Measurements from ENCODE around the gene UPF2.

Gene UPF2

DNA sequence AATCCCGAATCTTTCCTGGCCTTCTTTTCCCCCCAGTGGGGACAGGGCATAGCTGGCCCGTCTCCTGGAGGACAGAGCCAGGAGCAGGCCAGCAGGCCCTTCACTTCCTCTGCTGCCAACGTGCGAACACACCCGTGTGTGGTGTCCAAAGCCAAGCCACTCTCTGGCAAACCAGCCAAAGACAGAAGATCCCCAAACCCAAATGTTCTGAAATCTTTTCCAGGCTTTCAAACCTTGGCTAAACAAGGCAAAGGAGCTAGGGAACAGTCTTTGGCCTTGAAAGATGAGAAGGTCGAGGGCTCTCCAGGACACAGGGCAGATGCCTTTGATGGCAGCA is 156.5 kb downstream of the UPF2 start:
- DNase-seq (ENCODE audit: insufficient read length) (no peak), FAIRE-seq (no peak)
- TF ChIP-seq POLR2A (IDR thresholded peaks at IDR 0.05; ENCODE audit: low read depth, low read length) (no peak), POLR2AphosphoS5 (IDR thresholded peaks at IDR 0.05; ENCODE audit: low read depth, low read length) (no peak), TAF1 (IDR thresholded peaks at IDR 0.05; ENCODE audit: borderline replicate concordance, low read depth, low read length) (no peak)

DNA sequence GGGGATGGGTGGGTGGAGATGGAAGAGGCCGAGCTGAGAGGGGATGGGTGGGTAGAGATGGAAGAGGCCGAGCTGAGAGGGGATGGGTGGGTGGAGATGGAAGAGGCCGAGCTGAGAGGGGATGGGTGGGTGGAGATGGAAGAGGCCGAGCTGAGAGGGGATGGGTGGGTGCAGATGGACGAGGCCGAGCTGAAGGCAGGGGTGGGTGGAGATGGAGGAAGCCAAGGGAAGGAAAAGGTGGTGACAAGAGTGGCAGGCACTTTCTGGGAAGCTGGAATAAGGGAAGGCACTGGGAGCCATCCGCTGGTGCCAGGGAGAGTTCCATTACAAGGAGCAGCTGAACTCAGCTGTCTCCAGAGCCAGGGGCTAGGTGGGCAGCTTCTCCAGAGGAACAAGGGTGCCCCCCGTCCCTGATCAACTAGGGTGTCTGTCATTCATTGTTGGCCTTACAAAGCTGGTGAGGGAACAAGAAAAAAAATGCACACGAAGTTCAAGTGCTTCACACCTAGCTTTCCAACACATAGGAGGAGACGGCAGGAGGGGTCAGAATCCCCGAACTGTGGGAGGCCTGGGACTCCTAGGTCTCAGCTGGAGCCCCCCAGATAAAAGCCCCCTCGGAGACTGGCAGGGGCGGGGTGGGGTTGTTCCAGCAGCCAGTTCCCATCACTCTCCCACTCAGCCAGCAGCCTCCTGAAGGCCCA is 157.0 kb downstream of the UPF2 start:
- no peak for DNase-seq (ENCODE audit: insufficient read length)
- no peak for TF ChIP-seq POLR2A (IDR thresholded peaks at IDR 0.05; ENCODE audit: low read depth, low read length)
- TF ChIP-seq TAF1 (IDR thresholded peaks at IDR 0.05; ENCODE audit: borderline replicate concordance, low read depth, low read length): no peak
- TF ChIP-seq POLR2AphosphoS5 (IDR thresholded peaks at IDR 0.05; ENCODE audit: low read depth, low read length): no peak
- FAIRE-seq: no peak

DNA sequence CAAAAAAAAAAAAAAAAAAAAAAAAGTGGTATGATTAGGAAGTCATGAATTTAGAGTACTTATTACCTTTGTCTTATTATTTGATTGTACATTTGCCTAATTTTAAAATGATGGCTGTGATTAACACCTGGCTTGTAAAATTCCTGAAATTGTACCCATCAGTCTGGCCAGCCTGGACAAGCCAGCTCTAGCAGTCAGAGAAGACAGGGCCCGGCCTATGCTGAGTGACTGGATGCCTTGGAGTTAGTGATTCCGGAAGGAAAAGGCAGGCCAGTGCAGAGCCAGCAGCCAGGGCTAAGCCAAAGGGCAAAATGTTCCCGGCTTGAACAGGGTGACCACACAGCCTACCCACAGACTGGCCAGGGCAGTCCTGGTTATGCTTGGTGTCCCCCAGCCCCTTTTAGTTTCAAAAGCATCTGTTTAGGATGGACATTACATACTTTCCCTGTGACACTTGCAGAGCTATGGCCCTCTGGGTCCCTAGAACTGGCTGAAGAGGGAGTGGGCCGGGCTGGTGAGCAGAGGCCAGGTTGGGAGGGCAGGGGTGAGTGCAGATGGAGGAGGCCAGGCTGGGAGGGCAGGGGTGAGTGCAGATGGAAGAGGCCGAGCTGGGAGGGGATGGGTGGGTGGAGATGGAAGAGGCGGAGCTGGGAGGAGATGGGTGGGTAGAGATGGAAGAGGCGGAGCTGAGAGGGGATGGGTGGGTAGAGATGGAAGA is 157.7 kb downstream of the UPF2 start:
- no peak for DNase-seq (ENCODE audit: insufficient read length)
- TF ChIP-seq TAF1 (IDR thresholded peaks at IDR 0.05; ENCODE audit: borderline replicate concordance, low read depth, low read length): no peak
- TF ChIP-seq POLR2AphosphoS5 (IDR thresholded peaks at IDR 0.05; ENCODE audit: low read depth, low read length): no peak
- no peak for TF ChIP-seq POLR2A (IDR thresholded peaks at IDR 0.05; ENCODE audit: low read depth, low read length)
- FAIRE-seq: no peak

DNA sequence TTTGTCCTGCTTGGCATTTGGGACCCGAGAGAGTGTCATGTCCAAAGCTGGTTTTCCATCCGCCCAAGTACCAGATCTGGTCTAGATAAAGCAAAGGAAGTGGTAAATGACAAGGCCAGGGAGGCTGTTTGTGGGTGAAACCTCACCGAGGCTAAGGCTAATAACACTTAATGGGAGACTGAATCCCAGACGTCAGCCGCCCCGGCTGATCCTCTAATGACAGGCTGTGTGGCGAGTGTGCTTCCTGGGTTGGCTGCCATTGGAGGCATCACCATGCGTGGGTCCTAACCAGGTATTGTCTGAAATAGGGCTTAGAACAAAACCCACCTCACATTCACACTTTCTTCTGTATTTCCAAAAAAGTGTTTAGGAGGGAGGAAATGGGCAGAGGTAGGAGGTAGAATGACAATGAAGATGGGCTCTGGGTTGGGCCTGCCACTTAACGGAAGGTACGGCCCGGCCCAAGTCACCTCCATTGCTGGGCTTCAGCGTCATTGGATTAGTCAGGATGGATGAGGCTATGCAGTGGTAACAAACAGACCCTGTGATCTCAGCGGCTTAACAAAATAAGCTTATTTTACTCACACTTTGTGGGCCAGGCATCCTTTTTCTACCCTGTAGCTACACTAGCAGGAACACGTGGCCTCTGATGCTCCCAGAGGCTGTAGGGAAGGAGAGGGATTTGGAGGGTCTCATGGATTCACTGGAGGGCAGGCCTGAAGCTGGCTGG is 159.8 kb downstream of the UPF2 start:
- TF ChIP-seq POLR2A (IDR thresholded peaks at IDR 0.05; ENCODE audit: low read depth, low read length) (no peak), POLR2AphosphoS5 (IDR thresholded peaks at IDR 0.05; ENCODE audit: low read depth, low read length) (no peak)
- FAIRE-seq: no peak
- no peak for DNase-seq (ENCODE audit: insufficient read length)

DNA sequence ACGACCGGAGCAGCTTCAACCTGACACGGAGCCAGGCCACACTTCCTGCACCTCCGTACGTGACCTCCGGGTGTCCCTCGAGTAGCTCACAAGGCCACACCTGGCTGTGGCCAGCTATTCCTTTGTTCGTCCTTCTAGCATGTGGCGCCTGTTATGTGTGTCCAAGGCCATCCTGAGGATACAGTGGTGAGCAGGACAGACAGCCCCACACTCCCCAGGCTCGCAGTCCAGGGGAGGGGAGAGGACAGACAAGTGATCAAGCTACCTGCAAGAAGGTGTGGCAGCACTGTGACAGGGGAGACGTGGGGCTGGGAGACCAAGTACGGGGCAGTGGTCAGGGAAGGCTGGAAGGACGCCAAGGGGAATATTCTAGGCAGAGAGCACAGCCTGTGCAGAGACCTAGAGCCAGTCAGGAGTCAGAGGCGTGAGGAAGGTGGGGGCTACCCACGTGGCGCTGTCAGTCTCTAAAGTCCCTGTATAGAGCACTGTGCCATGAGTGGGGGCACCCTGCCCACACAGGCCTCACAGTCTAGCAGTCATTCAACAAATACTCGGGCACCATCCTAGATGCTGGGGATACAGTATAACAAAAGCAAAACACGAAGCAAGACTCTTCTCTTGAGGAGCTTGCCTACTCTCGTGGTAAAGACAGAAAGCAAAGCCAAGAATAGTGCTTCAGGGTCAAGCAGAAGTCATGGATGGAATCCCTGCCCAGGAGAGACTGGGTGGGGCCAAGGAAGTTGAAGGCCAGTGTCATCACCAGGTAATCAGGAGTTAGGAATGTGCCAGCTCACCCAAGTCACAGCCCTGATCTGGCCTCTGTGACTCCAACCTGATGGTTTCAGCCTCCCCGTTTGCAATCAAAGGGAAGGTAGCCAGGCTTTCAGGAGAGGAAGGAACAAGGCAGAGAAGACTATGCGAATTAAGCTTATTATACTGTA is 160.9 kb downstream of the UPF2 start:
- DNase-seq (ENCODE audit: insufficient read length): no peak
- FAIRE-seq: no peak
- TF ChIP-seq POLR2A (IDR thresholded peaks at IDR 0.05; ENCODE audit: low read depth, low read length) (no peak), POLR2AphosphoS5 (IDR thresholded peaks at IDR 0.05; ENCODE audit: low read depth, low read length) (no peak), TAF1 (IDR thresholded peaks at IDR 0.05; ENCODE audit: borderline replicate concordance, low read depth, low read length) (no peak)

DNA sequence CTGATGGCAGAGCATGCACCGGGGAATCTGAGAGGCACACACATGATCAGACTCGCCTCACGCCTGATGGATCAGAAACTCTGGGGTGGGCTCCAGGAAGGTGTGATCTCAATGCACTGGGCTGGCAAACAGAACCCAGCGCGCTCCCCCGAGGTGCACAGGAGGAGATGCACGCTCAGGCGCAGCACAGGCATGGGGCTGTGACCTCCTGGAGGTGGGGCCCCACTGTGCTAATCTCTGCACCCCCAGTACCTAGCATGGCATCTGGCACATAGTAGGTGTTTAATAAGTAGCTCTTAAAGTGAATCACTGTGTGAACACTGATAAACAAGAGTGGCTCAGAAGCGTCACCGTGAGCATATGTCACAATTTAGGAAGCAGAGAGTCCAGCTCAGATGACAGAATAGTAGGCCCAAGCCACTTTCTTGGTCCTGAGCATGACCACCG is 161.6 kb downstream of the UPF2 start:
- DNase-seq (ENCODE audit: insufficient read length) (no peak), FAIRE-seq (no peak)
- TF ChIP-seq POLR2AphosphoS5 (IDR thresholded peaks at IDR 0.05; ENCODE audit: low read depth, low read length) (no peak), POLR2A (IDR thresholded peaks at IDR 0.05; ENCODE audit: low read depth, low read length) (no peak), TAF1 (IDR thresholded peaks at IDR 0.05; ENCODE audit: borderline replicate concordance, low read depth, low read length) (no peak)

DNA sequence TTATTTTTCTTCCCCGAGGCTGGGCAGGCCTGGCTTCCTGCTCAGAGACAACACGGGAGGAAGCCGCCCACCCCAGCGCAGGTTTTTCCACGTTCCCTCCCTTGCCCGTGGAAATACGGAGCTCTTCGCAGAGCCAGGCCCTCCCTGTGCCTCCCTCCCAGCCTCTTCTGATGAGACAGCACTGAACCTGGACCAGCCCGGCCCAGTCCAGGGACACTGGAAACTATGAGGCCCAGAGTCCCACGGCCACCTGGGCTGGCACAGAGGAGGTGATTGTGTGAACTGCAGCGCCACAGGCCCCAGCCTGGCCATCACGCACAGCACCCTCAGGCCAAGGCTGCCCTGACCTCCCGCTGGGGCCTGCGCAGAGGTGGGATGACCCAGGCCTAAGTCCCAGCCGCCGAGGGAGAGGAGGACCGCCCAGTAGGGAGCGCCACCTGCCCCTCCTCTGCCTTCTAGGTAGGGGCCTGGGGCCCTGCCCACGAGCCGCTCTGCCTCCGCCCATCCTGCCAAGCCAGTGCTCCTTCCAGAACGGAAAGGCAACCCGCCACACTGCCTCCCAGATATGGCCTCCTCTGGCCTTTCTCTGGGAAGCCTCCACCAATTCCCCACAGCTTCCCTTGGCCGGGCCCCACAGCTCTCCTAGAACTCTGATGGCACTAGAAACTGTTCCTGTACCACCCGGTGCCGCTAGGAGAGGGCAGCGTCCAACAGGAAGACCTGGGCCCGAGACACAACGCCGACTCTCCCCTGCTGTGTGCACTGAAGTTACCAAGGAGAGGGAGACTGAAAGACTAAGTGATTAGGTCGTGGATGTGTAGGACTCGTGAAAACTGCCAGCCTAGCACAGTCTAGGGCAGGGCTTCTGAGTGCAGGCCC is 162.2 kb downstream of the UPF2 start:
- DNase-seq (ENCODE audit: insufficient read length) (no peak), FAIRE-seq (no peak)
- TF ChIP-seq TAF1 (IDR thresholded peaks at IDR 0.05; ENCODE audit: borderline replicate concordance, low read depth, low read length) (no peak), POLR2A (IDR thresholded peaks at IDR 0.05; ENCODE audit: low read depth, low read length) (no peak), POLR2AphosphoS5 (IDR thresholded peaks at IDR 0.05; ENCODE audit: low read depth, low read length) (no peak)

DNA sequence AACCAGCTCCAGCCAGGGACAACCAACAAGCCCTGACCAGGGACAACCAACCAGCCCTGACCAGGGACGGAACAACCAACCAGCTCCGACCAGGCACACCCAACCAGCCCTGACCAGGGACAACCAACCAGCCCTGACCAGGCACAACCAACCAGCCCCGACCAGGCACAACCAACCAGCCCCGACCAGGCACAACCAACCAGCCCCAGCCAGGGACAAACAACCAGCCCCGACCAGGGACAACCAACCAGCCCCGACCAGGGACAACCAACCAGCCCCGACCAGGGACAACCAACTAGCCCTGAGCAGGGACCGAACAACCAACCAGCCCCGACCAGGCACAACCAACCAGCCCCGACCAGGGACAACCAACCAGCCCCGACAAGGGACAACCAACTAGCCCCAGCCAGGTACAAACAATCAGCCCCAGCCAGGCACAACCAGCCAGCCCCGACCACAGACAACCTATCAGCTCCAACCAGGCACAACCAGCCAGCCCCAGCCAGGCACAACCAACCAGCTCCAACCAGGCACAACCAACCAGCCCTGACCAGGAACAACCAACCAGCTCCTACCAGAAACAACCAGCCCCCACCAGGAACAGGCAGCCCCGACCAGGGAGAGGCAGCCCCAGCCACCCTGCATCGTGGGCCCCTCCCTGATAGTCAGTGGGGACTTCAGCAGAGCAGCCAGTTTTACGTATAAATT is 163.1 kb downstream of the UPF2 start:
- FAIRE-seq: no peak
- no peak for TF ChIP-seq POLR2AphosphoS5 (IDR thresholded peaks at IDR 0.05; ENCODE audit: low read depth, low read length)
- TF ChIP-seq TAF1 (IDR thresholded peaks at IDR 0.05; ENCODE audit: borderline replicate concordance, low read depth, low read length): no peak
- no peak for TF ChIP-seq POLR2A (IDR thresholded peaks at IDR 0.05; ENCODE audit: low read depth, low read length)

DNA sequence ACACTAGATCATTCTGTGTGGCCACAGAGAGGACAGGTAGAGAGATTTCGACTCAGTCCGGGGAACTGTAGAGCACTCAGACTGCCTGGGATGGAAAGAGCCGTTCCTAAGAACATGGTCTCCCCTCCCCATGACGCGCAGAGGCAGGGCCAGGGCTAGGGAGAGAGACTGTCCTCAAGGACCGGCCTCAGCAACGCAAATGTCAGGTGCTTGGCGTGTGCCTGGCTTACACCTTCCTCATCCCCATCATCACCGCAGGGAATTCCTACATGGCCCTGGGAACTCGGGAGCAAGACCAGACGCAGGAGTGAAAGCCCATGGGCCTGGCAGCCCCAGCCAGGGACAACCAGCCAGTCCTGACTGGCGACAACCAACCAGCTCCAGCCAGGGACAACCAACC is 163.8 kb downstream of the UPF2 start:
- DNase-seq (ENCODE audit: insufficient read length): no peak
- no peak for FAIRE-seq
- TF ChIP-seq POLR2A (IDR thresholded peaks at IDR 0.05; ENCODE audit: low read depth, low read length): no peak
- no peak for TF ChIP-seq TAF1 (IDR thresholded peaks at IDR 0.05; ENCODE audit: borderline replicate concordance, low read depth, low read length)
- no peak for TF ChIP-seq POLR2AphosphoS5 (IDR thresholded peaks at IDR 0.05; ENCODE audit: low read depth, low read length)

More for the DNA sequence above, 163.1 kb downstream of the UPF2 start:
- DNase-seq (ENCODE audit: insufficient read length): no peak

DNA sequence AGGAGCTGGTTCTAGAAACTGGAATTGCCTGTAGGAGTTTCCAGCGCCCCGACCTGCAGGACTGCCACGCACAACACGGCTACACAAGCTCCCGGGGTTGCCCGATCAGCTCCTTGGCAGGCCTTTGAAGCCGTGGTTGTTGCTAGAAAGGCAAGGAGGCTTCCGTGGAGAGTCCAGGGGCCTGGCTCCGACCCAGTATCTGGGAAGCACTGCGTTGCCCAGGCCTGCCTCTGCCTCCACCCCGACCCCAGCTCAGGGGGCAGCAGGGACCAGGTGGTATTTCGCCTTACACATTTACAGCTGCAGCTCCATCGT is 165.1 kb downstream of the UPF2 start:
- DNase-seq (ENCODE audit: insufficient read length) (no peak), FAIRE-seq (no peak)
- TF ChIP-seq TAF1 (IDR thresholded peaks at IDR 0.05; ENCODE audit: borderline replicate concordance, low read depth, low read length) (no peak), POLR2A (IDR thresholded peaks at IDR 0.05; ENCODE audit: low read depth, low read length) (no peak), POLR2AphosphoS5 (IDR thresholded peaks at IDR 0.05; ENCODE audit: low read depth, low read length) (no peak)

All from GM12892 (cell line).